HG02885 (cell line): ENCODE data around the gene CD8A.

Experiments used
- ATAC-seq: cut with Tn5 transposase; IDR thresholded peaks from one replicate; pipeline ENCODE4 v1.9.1; 2021; ENCODE audit warnings: mild to moderate bottlenecking; ENCODE audit not compliant: unreplicated experiment, poor library complexity

CD8A gene

DNA sequence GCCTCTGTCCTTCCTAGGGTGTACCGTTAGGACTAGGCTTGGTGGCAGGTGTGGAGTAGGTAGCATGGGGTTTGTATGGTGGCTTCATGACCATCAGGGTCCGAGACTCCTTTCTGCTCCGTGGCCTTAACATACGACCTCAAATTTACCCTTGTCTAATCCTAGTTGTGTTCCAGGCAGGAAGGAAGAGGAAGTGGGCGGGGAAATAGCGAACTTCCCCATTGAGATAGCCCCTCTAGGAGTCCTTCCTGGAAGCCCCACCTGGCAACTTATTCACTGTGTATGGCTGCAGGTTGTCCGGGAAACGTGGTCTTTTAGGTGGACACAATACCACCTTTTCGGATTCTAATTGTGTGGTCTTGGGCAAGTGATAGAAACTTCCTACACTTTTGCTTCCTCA, 9.3 kb downstream of the CD8A start:
- ATAC-seq, result no peak

DNA sequence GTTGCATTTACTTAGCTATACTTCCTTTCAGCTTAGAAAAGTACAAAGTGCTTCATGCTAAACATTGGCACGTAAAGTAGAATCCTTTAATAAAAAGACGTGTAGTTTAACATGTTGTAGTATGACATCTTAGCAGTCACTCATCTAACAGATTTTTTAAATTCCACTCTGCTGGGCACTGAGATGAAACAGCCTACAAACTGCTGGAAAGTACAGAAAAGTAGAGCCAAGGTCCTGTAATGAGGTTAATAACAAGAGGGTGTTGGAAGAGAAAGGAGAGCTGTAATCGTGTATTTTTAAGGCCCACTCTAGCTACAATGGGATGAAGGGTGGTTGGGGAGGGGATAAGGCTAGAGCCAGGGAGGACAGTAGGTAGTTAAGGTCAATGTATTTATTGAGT, 10.7 kb downstream of the CD8A start:
- ATAC-seq, result no peak

DNA sequence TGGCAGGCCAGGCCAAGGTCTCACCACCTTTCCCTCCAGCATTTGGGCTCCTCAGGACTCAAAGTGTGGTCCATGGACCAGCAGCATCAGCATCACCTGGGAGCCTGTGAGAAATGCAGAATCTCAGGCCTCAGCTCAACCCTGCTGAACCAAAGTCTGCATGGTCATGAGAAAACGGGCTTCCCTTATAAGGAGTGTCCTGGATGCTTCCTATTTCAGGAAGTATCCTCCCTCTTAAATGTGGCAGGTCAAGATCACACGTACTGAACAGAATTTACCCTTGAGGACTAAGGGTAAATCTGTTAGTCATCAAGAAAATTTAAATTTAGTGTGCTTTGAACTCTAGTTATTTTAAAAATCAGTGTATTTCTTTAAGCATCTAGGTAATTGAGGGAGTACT, 11.8 kb downstream of the CD8A start:
- ATAC-seq, result no peak

DNA sequence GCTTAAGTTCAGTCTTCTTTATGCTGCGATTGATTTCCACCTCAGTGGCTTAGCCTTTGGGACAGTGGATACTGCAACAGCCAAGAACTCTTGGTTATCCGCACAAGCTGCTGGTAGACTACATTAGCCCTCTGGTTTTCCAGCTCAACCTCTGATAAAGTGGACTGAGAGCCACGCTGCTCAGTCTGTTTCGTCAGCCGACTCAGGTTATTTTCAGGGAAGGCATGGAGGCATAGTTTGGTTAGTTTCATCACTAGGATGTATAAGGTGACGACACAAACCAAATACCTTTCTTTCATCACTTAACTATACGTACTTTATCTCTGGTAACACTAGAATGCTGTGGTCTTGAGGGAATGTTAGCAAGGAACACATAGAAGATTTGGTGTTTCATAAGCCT, 14.2 kb downstream of the CD8A start:
- ATAC-seq, result no peak

DNA sequence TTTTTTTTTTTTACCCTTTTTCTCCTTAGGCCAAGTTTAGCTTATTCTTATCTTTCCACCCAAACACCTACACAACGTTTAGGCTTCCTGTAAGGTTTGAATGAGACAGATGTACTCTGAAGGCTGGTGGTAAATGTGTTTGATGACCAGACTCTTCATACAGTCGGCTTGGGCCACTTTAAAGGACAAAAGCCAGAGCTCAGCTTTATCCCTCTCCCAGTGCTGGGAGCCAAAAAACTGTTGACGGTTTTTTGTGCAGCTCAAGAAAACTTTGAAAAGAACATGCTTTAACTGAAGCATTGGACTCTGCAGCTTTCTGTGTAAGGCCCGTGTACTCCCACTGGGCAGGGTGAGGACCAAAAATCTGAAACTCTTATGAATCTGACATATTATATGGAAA, 15.4 kb downstream of the CD8A start:
- no peak for ATAC-seq

DNA sequence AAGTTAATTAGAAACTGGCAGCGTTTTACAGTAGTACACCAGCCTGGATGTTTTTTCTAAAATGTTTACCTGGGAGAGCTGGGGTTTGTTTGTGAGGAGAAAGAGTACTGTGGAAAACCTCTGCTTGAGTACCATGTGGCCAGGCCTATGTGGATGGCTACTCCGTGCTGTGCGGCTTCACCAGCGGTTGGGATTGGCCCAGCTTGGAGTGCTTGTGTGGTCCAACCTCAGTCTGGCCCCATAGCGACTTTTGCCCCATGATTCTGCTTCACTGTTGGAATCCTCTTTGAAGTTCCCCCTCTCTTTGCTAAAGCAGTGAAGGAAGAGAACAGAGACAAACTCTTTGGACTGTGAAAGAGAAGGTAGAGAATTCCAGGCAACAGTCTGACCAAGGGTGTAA, 15.9 kb downstream of the CD8A start:
- ATAC-seq, result no peak

DNA sequence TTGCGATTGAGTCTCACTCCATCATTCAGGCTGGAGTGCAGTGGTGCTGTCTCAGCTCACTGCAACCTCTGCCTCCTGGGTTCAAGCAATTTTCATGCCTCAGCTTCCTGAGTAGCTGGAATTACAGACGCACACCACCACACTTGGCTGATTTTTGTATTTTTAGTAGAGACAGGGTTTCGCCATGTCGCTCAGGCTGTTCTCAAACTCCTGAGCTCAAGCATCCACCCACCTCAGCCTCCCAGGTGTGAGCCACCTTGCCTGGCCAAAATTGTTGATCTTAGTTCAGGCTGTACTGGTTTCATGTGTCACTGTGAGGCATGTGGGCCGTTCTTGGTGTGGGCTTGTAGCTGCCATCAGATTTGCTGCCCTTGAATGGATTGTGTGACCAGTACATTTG, 18.1 kb downstream of the CD8A start:
- no peak for ATAC-seq

DNA sequence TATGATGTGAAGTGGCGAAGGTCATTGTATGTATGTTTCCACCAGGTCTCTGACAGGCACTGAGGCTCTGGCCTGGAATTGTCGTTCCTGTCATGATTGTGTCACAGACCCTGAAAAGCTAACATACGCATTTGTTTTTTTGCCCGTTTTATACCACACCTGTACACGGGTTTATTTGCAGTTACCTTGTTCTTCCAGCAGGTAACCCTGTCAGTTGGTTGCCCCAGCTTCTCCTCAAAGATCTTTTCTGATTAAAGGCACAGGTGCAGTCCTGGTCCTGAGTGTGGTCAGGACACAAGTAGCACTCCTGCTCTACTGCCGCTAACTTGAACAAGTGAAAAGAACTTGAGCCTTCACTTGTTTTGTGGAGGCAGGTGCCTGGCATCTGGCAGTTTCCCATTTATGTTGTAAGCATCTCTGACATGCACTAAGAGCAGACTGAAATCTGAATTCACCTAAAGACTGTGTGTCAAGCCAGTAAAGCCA, 19.9 kb downstream of the CD8A start:
- ATAC-seq, result no peak

DNA sequence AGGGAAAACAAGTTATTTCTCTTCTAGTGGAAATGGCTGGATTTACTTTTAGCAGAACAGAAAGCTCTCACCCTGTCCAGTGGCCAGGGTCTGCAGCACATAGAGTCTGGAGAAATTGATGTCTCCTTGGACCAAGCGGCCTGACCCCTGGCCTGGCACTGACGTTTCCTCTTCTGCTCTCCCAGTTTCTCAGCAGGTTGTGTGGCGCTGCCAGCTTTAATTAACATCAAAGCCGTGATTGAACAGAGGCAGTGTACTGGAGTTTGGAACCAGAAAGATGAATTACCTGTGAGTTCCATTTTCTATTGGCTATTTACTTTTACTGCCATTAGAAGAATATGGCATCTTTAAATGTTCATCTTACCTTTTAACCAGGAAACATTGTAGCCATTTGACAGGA, 20.9 kb downstream of the CD8A start:
- ATAC-seq, result no peak

DNA sequence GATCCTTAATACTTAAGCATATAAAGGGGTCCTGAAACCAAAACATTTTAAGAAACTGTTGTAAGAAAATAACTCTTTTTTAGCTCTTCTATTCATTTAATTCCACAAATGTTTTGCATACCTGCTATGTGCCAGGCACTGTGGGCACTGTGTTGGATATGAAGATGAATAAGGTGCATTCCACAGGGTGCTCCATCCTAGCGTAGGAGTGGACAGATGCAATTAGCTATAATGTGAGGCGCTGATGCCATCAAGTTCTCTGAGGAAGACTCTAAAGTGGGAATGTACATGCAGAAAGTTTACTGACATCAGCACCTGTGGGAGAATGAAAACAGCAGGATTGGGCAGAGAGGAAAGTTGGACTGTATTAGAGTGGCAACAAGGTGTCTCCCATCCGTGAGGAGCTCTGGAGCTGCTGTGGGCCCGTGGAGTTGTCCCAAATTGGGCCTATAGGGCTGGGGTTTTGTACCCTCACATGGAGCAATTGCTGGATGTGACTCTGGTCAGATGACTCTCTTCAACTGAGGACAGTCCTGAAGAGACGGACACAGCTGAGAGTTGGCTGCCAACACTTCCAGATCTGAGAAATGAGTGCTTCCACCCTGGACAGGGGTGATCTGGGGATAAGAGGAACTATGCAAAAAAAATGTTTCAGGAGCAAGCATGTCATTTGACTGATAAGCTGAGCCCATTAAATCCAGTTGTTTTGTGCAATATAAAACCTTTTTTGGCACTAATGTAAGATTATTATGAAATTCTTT, 22.3 kb downstream of the CD8A start:
- no peak for ATAC-seq

DNA sequence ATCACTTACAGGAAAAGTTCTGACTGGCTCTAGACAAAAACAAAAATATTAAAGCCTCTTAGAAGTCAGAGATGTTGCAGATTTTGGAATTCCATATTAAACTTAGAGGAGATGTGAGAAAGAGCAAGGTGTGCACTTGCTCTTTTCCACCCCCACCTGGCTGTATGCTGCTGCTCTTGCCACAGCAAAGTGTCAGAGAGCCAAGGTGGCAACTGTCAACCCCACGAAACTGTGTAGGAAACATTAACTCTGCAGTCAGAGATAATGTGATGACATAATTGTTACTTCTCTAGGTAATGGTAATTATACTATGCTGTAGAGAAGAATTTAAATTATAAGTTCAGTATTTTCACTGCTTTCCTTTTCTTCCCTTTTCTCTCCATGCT, 25.4 kb downstream of the CD8A start:
- ATAC-seq, result no peak

DNA sequence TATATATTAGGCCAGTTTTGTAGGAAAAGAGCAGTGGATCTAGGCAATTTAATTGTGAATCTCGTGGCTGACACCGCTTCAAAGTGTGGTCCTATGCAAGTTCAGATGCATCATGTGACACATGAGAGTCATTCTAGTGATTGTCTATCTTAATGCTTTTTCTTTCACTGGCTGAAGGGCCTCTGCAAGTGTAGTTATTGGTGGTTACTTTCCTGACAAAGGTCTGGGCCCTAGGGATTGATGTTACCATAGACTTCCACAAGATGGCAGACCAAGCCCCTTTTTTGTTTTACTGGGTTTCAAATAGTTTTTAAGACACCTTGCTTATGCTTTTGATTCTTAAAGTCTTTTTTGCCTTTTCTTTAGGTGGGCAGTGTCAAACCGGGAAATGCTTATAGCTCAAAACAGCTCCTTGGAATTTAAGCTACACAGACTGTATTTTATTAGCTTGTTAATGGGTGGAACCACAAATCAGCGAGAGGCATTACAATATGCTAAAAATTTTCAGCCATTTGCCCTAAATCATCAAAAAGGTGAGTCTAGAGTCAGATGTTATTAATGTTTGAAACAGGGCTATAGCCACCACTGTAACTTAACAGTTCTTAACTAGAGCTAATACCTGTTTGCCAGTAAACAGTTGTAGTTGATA, 25.9 kb downstream of the CD8A start:
- ATAC-seq, result peak; percentile 56

DNA sequence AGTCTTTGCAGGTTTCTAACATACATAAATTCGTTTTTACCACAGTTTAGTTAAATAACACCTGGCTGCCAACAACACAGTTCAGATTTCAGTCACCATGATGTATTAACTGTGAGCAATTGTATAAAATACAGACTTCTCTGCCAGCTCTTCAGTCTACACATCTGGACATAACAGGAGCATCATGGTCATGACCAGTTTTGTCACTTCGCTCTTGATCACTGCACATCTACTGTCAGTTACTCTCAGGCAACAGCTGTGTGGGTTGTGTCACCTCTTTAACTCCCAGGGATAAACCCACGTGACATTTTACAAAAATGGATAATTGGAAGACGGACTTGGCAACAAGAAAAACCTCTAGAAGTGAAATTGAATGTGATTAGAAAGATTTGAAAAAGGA, 30.3 kb downstream of the CD8A start:
- ATAC-seq, result no peak

DNA sequence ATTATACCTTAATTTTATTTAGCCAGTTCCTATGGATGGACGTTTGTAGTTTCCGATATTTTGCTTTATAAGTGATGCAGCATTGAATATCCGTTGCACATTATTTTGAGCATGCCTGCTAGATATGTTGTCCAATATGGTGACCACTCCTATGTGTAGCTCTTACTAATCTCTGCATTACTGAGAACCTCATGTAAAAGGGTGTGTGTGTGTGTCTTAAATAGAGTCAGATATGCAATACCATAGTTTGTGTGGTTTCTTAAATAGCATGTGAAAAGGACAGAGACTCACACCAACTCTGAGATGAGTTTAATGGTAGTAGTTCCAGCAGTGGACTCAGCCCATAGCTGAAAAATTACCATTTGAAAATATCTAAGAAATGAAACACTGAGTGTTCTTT, 32.3 kb downstream of the CD8A start:
- ATAC-seq, result no peak

DNA sequence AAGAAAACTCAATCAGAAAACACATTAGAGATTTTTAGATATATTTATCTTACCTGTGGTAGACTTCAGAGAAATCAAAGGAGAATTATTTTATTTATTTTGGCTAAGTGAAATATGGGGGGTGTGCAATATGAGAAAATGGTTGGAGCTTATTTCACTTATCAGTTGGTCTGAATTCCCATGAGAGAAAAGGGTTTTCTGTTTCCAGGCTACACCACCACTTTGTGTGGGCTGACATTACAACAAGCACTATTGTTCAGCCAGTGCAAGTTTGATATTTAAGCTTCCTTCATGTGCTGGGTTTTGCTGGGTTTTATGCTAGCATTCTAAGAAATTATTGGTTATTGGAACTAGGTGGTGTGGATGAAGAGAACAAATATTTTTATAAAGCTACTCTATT, 37.1 kb downstream of the CD8A start:
- ATAC-seq, result no peak

DNA sequence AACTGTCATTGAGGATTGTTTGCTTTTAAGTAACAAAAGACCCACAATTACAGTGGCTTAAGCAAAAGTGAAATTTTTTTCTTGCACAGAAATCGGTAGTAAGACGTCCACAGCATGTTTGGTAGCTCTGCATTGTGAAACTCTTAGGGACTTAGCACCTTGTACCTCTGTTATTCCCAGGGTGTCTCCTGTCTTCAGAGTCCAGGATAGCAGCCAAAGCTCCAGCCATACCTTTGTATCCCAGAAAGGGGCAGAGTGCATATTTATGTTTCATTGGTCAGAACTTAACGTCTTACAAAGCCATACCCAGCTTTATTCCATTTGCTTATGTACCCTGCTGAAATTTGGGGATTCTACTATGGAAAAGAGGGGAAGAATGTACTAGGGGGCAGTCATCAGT, 37.8 kb downstream of the CD8A start:
- ATAC-seq, result no peak

DNA sequence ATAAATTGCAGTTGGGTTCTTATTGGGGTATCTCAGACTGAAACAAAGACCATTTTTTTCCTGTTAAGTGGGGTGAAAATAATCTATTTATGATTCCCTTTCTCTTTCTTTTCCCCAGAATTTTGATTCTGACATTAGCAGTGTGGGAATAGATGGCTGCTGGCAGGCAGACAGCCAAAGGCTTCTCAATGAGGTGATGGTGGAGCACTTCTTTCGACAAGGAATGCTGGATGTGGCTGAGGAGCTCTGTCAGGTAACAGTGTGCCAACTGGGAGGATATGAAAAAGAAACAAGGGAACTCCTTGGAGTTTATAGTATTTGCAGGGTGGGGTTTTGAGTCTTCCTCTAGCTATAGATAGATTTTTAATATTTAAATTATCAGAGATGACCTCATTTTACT, 38.9 kb downstream of the CD8A start:
- no peak for ATAC-seq

DNA sequence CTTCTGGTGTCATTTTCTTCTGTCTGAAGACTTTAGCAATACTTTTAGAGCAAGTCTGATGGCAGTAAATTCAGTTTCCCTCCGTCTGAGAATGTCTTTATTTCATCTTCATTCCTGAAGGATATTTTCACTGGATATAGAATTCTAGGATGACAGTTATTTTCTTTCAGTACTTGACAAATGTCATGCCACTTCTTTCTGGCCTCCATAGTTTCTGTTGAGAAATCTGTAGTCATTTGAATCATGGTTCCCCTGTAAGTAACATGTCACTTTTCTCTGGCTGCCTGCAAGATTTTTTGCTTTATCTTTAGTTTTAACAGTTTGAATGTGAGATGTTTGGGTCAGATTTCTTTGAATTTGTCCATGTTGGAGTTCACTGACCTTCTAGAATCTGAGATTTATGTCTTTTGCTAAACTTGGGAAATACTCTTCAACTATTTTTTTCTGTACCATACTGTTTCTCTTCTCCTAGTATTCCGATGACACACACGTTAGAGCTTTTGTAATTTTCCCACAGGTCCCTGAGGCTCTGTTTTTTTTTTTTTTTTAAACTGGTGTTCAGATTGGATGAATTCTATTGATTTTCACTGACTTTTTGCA, 40.4 kb downstream of the CD8A start:
- ATAC-seq, result no peak

DNA sequence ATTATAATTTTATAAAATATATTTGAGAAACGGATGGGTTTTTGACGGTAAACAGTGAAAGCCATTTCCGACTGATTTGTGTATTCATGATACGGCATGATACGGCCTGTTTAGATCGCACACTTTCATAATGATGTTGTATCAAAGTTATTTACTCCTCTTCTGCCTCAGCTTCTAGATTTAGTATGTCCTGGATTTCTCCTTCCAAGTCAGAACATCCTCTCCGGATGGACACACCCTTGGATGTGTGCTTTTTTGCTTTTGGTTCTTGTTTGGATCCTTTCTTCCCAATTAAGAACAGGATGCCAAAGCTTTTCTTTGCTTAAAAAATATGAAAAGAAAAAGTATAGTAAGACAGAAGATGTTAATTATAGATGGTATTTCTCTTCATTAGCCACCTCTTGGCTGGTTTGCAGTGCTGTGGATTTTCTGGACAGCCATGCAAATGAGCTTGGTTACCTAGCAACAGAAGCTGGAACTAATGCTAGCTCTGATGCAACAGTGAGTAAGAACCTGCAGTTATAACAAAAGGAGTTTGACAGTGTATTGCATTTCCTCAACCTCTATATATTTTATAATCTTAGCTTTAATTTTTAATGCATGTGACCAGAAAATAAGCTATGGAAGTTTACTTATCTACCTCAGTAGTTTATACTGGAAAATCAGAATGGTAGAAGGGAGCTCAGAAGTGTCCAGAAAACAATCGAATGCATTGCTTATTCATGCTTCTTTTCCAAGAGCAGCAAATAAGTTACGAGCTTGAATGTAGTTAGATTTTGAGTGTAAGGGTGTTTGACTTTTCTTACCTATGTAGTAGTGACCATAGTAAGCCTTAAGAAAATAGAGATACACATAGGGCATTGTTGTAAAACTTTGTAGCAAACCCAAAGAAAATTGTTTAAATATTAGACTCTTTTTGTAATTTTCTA, 42.7 kb downstream of the CD8A start:
- peak; percentile 62 for ATAC-seq

DNA sequence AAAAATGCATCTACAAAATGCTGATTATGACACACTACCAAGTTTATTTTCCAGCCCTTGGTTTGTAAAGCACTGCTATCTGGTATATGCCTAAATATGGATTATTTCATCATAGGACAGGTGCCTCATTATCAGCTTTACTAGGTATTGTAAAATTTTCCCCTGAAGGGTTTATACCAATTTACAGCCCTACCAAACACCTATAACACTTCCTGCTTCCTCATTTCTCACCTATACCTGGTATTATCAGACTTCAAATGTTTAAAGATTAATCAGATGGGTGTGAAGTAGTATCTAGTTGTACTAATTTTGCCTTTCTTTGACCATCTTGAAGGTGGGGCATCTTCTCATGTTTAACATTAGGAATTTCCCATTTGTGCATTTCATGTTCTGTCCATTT, 43.8 kb downstream of the CD8A start:
- ATAC-seq, result no peak

DNA sequence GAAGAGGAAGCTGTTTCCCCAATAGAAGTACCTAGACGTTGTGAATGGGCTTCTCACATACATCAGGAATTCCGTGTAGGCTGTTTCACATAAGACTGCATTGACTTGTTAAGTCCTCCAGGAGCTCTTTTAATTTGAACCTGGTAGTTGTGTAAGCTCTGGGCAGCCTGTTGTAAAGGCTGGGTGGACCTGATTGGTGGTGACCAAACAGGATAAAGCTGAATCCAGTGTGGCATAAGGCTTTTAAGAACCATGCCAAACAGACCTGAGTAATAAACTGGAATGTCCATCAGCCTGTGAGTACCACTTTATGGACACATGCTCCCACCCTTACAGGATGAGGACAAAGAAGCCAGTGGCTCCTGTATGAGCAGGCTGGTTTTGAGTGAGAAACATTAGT, 46.6 kb downstream of the CD8A start:
- no peak for ATAC-seq
